ENCODE results near the gene OR1L8. TPM values are rescaled to one million over a fixed set of nuclear protein-coding genes. Genes with fewer than 3 reads are reported as not detected.
"Not testable (repeated sequence)": the region's sequence is repeated elsewhere in the genome, so short reads cannot be mapped to it uniquely, and the experiment has no call there.

Gene OR1L8
- total RNA-seq, 2 donors from 2014 or later, result not detected

DNA sequence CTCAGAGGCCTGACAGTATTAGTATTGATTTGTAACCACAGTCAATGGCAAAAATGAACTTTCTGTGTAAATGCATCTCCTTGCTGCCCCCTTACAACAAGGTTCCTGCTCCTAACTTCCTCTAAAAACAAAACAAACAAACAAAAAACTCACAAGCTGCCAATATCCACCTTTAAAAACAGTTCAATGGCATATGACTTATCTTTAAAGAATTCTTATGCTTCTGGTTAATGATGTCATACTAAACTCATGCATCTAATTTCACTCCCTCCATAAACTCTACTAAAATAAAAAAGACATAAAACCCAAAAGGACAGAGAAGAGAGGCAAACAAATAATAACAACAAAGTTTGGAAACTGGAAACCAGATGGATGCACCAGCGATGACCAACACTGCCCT is 47.0 kb downstream of the OR1L8 start:
- H3K4me3 ChIP-seq, result no peak overlapping the region
- DNase-seq, result no peak
- no peaks in the 10 kb centered on the region for H3K4me1 ChIP-seq

DNA sequence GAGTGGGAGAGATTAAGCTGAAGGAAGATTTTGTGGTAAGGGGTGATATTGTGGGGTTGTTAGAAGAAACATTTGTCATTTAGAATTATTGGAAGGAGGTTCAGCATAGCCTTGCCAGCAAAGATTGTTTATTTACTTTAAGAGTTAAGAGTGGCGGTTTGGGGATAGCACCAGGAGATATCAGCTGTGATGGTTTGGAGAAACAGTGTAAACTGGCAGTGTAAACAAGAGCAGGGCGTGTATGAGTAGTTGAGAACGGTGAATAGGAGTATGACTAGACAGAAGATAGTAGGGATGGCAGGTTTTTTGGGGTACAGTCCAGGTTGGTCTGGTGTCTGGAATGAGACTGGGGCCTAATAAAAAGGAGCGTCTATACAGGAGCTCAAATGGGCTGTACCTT is 52.0 kb downstream of the OR1L8 start:
- intact Hi-C loops (cut with DNase I); DNase-seq; H3K36me3 ChIP-seq; H3K4me3 ChIP-seq; H3K4me1 ChIP-seq; H3K27me3 ChIP-seq; H3K9me3 ChIP-seq; H3K9ac ChIP-seq (ENCODE audit: low read depth in 2 of 2, low read length in 2 of 2); H3K27ac ChIP-seq: not testable (repeated sequence)

More for the DNA sequence above, 47.0 kb downstream of the OR1L8 start:
- Histone ChIP-seq H3K27ac (no peak overlapping the region), H3K36me3 (no peaks in the 10 kb centered on the region), H3K9me3 (no peaks in the 10 kb centered on the region), H3K27me3 (no peaks in the 10 kb centered on the region), H3K9ac (ENCODE audit: low read depth in 2 of 2, low read length in 2 of 2) (no peak overlapping the region)
- TF ChIP-seq, protein P1, sequence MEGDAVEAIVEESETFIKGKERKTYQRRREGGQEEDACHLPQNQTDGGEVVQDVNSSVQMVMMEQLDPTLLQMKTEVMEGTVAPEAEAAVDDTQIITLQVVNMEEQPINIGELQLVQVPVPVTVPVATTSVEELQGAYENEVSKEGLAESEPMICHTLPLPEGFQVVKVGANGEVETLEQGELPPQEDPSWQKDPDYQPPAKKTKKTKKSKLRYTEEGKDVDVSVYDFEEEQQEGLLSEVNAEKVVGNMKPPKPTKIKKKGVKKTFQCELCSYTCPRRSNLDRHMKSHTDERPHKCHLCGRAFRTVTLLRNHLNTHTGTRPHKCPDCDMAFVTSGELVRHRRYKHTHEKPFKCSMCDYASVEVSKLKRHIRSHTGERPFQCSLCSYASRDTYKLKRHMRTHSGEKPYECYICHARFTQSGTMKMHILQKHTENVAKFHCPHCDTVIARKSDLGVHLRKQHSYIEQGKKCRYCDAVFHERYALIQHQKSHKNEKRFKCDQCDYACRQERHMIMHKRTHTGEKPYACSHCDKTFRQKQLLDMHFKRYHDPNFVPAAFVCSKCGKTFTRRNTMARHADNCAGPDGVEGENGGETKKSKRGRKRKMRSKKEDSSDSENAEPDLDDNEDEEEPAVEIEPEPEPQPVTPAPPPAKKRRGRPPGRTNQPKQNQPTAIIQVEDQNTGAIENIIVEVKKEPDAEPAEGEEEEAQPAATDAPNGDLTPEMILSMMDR (IDR thresholded peaks at IDR 0.05), result no peak
- intact Hi-C loops (cut with DNase I), result no loop called here

DNA sequence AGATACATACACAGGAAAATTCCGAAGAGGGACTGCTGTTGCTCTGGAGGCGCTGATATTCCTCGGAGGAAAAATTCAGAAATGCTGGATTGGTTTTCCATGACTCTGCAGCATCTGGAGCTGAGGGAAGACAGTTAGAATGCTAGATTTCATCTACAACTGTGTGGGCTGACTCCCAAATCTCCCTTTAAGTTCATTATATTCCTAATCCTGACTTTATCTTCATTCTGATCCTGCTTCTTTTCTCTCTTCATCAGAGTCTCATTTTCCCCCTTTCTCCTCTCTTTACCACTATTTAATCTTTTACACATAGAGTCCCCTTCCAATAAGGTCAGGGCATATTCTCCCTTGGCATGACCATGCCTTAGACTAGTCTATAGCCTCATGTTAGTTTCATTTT is 56.0 kb downstream of the OR1L8 start, which contains the start of gene OR1N1:
TSS of gene OR1N1 (minus strand) at position 101 of the 400 bp plus-strand sequence. CDS start at position 101, 0 bp downstream.
- DNase-seq, result no peak
- intact Hi-C loops (cut with DNase I), result no loop called here
- no peak within 1 kb of the TSS for H3K27ac ChIP-seq
- no peaks in the 10 kb centered on the region for H3K27me3 ChIP-seq
- no peaks in the 10 kb centered on the region for H3K4me1 ChIP-seq
- H3K4me3 ChIP-seq, result no peak within 1 kb of the TSS
- no peaks in the 10 kb centered on the region for H3K9me3 ChIP-seq
- TF ChIP-seq, protein P1 (IDR thresholded peaks at IDR 0.05), result no peak
- H3K9ac ChIP-seq (ENCODE audit: low read depth in 2 of 2, low read length in 2 of 2), result no peak within 1 kb of the TSS
- H3K36me3 ChIP-seq, result no peaks in the 10 kb centered on the region

DNA sequence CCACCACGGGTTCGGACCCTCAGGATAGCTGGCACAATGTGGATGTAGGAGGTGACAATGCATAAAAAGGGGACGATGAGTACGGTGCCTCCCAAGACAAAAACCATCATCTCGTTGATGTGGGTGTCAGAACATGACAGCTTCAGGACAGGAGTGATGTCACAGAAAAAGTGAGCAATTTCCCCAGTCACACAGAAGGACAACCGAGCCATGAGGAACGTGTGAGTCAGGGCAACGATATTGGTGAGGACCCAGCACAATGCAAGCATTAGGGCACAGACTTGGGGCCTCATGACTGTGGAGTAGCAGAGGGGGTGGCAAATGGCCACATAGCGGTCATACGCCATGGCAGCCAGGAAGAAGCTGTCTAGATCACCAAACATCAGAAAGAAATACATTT is 56.6 kb downstream of the OR1L8 start:
- Histone ChIP-seq H3K27ac (no peak overlapping the region), H3K4me1 (no peaks in the 10 kb centered on the region), H3K27me3 (no peaks in the 10 kb centered on the region), H3K9ac (ENCODE audit: low read depth in 2 of 2, low read length in 2 of 2) (no peak overlapping the region), H3K4me3 (no peak overlapping the region), H3K36me3 (no peaks in the 10 kb centered on the region), H3K9me3 (no peaks in the 10 kb centered on the region)
- TF ChIP-seq, protein P1 (IDR thresholded peaks at IDR 0.05), result no peak
- intact Hi-C loops (cut with DNase I), result no loop called here
- DNase-seq, result no peak

DNA sequence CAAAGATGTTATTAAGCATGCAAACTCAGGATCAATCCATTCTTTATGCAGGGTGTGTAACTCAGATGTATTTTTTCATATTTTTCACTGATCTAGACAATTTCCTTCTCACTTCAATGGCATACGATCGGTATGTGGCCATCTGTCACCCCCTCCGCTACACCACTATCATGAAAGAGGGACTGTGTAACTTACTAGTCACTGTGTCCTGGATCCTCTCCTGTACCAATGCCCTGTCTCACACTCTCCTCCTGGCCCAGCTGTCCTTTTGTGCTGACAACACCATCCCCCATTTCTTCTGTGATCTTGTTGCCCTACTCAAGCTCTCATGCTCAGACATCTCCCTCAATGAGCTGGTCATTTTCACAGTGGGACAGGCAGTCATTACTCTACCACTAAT is 63.8 kb downstream of the OR1L8 start:
- no peak for DNase-seq
- no peaks in the 10 kb centered on the region for H3K4me1 ChIP-seq
- no peaks in the 10 kb centered on the region for H3K27me3 ChIP-seq
- intact Hi-C loops (cut with DNase I), result no loop called here
- no peak overlapping the region for H3K27ac ChIP-seq
- H3K9me3 ChIP-seq, result no peaks in the 10 kb centered on the region
- H3K4me3 ChIP-seq, result no peak overlapping the region
- TF ChIP-seq, protein P1 (IDR thresholded peaks at IDR 0.05), result no peak
- no peaks in the 10 kb centered on the region for H3K36me3 ChIP-seq
- H3K9ac ChIP-seq (ENCODE audit: low read depth in 2 of 2, low read length in 2 of 2), result no peak overlapping the region

DNA sequence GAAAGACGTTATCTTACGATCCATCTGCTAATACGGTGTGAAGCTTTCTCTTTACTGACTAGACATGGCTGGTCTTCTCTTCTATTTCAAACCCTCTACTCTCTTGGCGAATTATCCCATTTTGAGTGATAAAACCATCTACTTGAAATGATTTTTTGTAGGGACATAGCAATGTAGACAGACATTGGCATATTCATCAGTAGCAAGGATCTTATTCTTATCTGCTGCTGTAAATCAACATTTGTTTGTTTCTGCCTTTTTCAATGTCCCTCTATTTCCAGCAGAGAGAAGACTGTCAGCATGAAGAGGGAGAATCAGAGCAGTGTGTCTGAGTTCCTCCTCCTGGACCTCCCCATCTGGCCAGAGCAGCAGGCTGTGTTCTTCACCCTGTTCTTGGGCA is 64.3 kb downstream of the OR1L8 start, which contains the start of gene OR1J4:
TSS of gene OR1J4 (plus strand) at position 301 of the 400 bp plus-strand sequence. CDS start at position 301, 0 bp downstream.
- DNase-seq, result no peak
- Histone ChIP-seq H3K4me3 (no peak within 1 kb of the TSS), H3K9me3 (no peaks in the 10 kb centered on the region), H3K27ac (no peak within 1 kb of the TSS), H3K4me1 (no peaks in the 10 kb centered on the region), H3K27me3 (no peaks in the 10 kb centered on the region), H3K36me3 (no peaks in the 10 kb centered on the region), H3K9ac (ENCODE audit: low read depth in 2 of 2, low read length in 2 of 2) (no peak within 1 kb of the TSS)
- intact Hi-C loops (cut with DNase I), result no loop called here
- TF ChIP-seq, protein P1 (IDR thresholded peaks at IDR 0.05), result no peak

All from colonic mucosa (tissue), 4 donors.